Pancreas (tissue), 10 donors: ENCODE measurements around the gene TCL1B. TPM values are rescaled to one million over a fixed set of nuclear protein-coding genes. Genes with fewer than 3 reads are reported as not detected.
"Not testable (repeated sequence)": the region's sequence is repeated elsewhere in the genome, so short reads cannot be mapped to it uniquely, and the experiment has no call there.

Source experiments
- ATAC-seq, 4 donors: fragments of 200-7000 bp; cut with Tn5 transposase; one replicate each; pipeline versions ENCODE4 v1.8.0 to v1.9.1; 2020; ENCODE audit warnings: mild to moderate bottlenecking in 4 of 4, moderate library complexity in 4 of 4
- DNase-seq, 6 donors: peaks; one replicate each; pipeline ENCODE4 v3.0.0-alpha.2; 2020
- FAIRE-seq: peaks from 2 replicates; lab custom pipeline; 2012; peaks lifted over from hg19 to GRCh38; lab: Jason Lieb, UNC
- H3K27ac ChIP-seq, 4 donors: fragments of 200-600 bp; sonication (generic); 1 replicate in 3 of 4; 2 replicates in 1 of 4; pipeline versions ENCODE4 v1.5.0 to v1.8.0; 2020
- H3K27me3 ChIP-seq, 4 donors: fragments of 200-600 bp; one replicate each; pipeline ENCODE4 v1.8.0; 2021
- H3K36me3 ChIP-seq, 3 donors: fragments of 200-600 bp; sonication (generic) in 1 of 3; one replicate each; pipeline versions ENCODE4 v1.5.0 to v1.8.0; 2020 to 2021
- H3K4me1 ChIP-seq, 3 donors: fragments of 200-600 bp; one replicate each; pipeline ENCODE4 v1.8.0; 2021
- H3K4me3 ChIP-seq, 4 donors: fragments of 200-600 bp; sonication (generic) in 2 of 4; one replicate each; pipeline versions ENCODE4 v1.5.0 to v1.8.0; 2020 to 2021
- H3K9me3 ChIP-seq, 4 donors: fragments of 200-600 bp; one replicate each; pipeline ENCODE4 v1.8.0; 2021
- CTCF ChIP-seq, 4 donors: fragments of 200-600 bp; sonication (generic) in 3 of 4; IDR thresholded peaks; one replicate each; pipeline versions ENCODE4 v1.5.0 to v1.8.0; 2021; ENCODE audit warnings: antibody characterized with exemption in 4 of 4
- WGBS, 2 donors: extraction: QIAGEN DNeasy Blood & Tissue Kit; methylation state at CpG; one replicate each; pipeline ENCODE4 v1.1.7; 2013; 5-methylcytosine and 5-hydroxymethylcytosine counted together
- intact Hi-C, 3 donors: fragments of 100-400 bp; cut with DNase I; formaldehyde crosslinking; loops; one replicate each; pipeline versions ENCODE4 v1.11.1 to v1.14.2; 2022
- polyA plus RNA-seq, 2 donors: library from polyadenylated mRNA; stranded (reverse); fragments of 200-250 nt; gene quantifications; one replicate each; pipeline ENCODE4 v1.2.3, GENCODE V29; 2013
- total RNA-seq, 6 donors: library from RNA; stranded (reverse); fragmentation: NEBNext Ultra II Directional in 4 of 6; extraction: Animal tissue kit (Norgen Biotek cat#: 25700) in 4 of 6; gene quantifications; one replicate each; pipeline versions ENCODE4 v1.2.1 to v1.2.4, GENCODE V29; 2021 to 2023
- donor health status: healthy with polysubstance abuse.
- donor health status: DM: no; HTN: no; CAD: no; lungs with moderate emphysema.
- donor health status: DM: no; HTN: no; CAD: no.
- donor health status: control.
- donor health status: control.
- donor health status: Bipolar disorder and iron deficiency.
- donor health status: DM: yes; HTN: yes; CAD: no.
- donor health status: DM: no; HTN: no; CAD: no.
- donor health status: DM: no; HTN: no; CAD: no.
- donor health status: DM: yes; HTN: yes; CAD: no.

The TCL1B gene
- total and polyA plus RNA-seq, 8 donors = not detected

GRCh38 chr14:95713596-95714371 lies 27.6 kb downstream of the TCL1B start, which contains the start of gene TCL1A:
TSS of gene TCL1A (minus strand) at chr14:95714125. CDS start at chr14:95714066, 59 bp downstream.
- H3K36me3 ChIP-seq = no peaks in the 10 kb centered on the region
- H3K4me1 ChIP-seq = no peaks in the 10 kb centered on the region
- ATAC-seq (no peak), DNase-seq (peak in 1 of 6 donors; percentile 53), FAIRE-seq (no peak)
- WGBS, 2 donors = 55 to 57% methylated on average over 40 to 47 of the region's 47 CpGs
- H3K4me3 ChIP-seq = no peak within 1 kb of the TSS
- no peak for TF ChIP-seq CTCF (IDR thresholded peaks at IDR 0.05)
- no peaks in the 10 kb centered on the region for H3K9me3 ChIP-seq
- H3K27me3 ChIP-seq = peaks cover 0 to 6% (median 0%) of the 10 kb centered on the region in 4 donors
- intact Hi-C loops = no loop called here
- H3K27ac ChIP-seq = no peak within 1 kb of the TSS

GRCh38 chr14:95722525-95723190 lies 36.4 kb downstream of the TCL1B start:
- TF ChIP-seq CTCF (IDR thresholded peaks at IDR 0.05) = no peak
- Histone ChIP-seq H3K4me1 (peaks cover 0 to 8% (median 5%) of the 10 kb centered on the region in 3 donors), H3K36me3 (no peaks in the 10 kb centered on the region), H3K27ac (no peak overlapping the region), H3K27me3 (no peaks in the 10 kb centered on the region), H3K9me3 (no peaks in the 10 kb centered on the region), H3K4me3 (no peak overlapping the region)
- FAIRE-seq (peak; percentile 9), DNase-seq (no peak), ATAC-seq (no peak)
- WGBS, 2 donors = 64 to 66% methylated on average over 1 of the region's 1 CpG
- intact Hi-C loops = no loop called here

DNA sequence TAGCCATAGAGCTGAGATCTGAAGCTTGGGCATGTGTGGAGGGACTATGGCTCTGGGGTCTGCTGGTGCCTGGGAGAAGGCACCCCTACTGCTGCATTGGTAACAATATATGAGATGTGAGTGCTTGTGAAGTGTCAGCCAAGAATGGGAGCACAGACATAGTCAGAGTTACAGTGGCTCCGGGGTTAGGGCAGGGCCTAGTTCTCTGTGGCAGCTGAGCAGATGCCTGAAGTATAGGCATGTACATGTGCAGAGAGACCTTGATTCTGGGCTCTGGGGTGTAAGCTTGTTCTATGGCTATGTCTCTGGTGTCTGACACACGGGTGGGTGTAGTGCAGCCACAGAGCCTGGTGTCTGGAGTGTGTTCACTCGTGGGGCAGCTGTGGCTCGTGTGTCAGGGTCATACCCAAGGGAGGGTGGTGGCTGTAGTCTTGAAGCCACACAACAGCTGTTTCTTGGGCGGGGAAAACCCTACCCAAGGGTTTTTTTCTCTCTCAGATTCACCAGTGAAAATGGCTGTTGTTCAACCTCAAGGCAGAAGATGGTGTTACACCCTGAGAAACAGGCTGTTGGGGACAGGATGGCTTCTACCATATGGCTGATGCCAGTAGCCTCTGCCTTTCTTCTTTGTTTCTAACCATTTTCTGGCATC lies 39.6 kb downstream of the TCL1B start:
- TF ChIP-seq CTCF (IDR thresholded peaks at IDR 0.05) = no peak
- Histone ChIP-seq H3K27me3 (no peaks in the 10 kb centered on the region), H3K4me3 (no peak overlapping the region), H3K9me3 (no peaks in the 10 kb centered on the region), H3K36me3 (no peaks in the 10 kb centered on the region), H3K4me1 (peaks cover 0 to 10% (median 6%) of the 10 kb centered on the region in 3 donors), H3K27ac (no peak overlapping the region)
- DNase-seq (no peak), ATAC-seq (no peak), FAIRE-seq (no peak)
- 84 to 93% methylated on average over 5 of the region's 5 CpGs for WGBS, 2 donors
- intact Hi-C loops = no loop called here

DNA sequence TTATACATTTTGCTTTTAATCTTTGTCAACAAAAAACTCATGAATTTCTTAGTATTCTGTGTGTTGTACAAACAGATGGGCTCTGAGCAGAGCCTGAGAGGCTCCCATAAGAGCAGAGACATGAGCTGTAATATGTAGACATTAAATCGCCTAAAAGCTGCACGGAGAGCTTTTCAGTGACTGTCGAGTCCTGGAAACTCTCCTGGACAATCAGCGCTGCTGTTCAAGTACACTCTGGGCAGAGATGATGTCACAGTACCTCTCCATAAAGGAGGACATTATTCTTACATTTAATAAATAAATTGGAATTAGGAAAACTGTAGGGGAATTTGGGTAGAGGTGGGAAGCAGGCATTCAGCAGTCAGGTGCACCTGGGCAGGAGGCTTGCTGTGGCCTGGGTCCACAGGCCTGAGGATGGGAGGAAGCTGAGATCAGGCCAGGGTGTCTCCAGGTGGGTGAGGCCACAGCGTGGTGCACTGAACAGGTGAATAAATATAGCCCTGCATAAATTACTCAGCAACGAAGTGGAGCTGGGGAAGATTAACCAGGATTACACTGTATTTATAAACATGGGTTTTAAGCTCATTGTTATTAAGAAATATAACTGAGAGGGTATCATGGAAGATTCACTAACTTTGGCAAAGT lies 41.0 kb downstream of the TCL1B start:
- H3K4me3 ChIP-seq = no peak overlapping the region
- no peaks in the 10 kb centered on the region for H3K27me3 ChIP-seq
- peak; percentile 92 to 97 (median 96) for ATAC-seq
- peaks cover 0 to 10% (median 6%) of the 10 kb centered on the region in 3 donors for H3K4me1 ChIP-seq
- peak overlapping the region in 3 of 4 donors; percentile 26 to 46 (median 41) for H3K27ac ChIP-seq
- WGBS, 2 donors = 25 to 27% methylated on average over 6 of the region's 6 CpGs
- peak in 5 of 6 donors; percentile 33 to 62 (median 49) for DNase-seq
- no peak for TF ChIP-seq CTCF (IDR thresholded peaks at IDR 0.05)
- no peaks in the 10 kb centered on the region for H3K36me3 ChIP-seq
- intact Hi-C loops = no loop called here
- no peaks in the 10 kb centered on the region for H3K9me3 ChIP-seq
- no peak for FAIRE-seq

DNA sequence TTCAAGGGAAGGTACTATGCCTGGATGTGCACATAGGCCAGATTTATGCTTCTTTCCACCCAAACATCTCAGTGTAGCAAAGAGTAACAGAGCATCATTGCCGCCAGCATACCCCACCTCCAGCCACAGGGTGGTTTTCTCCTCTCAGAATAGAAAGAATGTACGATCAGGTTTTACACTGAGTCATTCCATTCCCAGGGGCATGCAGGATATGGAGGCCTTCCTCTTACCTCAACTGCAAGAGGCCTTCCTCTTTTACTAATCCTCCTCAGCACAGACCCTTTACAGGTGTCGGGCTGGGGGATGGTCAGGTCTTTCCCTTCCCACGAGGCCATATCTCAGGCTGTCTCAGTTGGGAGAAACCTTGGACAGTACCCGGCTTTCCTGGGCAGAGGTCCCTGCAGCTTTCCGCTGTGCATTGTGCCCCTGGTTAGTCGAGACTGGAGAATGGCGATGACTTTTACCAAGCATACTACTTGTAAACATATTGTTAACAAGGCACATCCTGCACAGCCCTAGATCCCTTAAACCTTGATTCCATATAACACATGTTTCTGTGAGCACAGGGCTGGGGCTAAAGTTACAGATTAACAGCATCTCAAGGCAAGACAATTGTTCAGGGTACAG lies 43.3 kb downstream of the TCL1B start:
- FAIRE-seq, DNase-seq, H3K27ac ChIP-seq, H3K27me3 ChIP-seq, H3K36me3 ChIP-seq, H3K9me3 ChIP-seq, H3K4me3 ChIP-seq, ATAC-seq, intact Hi-C loops: not testable (repeated sequence)
- WGBS, 2 donors = 68% methylated on average over 8 of the region's 8 CpGs
- peaks cover 0 to 15% (median 6%) of the 10 kb centered on the region in 3 donors for H3K4me1 ChIP-seq
